Upper lobe of left lung (tissue), 6 donors: Measurements from ENCODE around the gene STOX2. TPM values are rescaled to one million over a fixed set of nuclear protein-coding genes. Genes with fewer than 3 reads are reported as not detected.

Experiments
- ATAC-seq, 2 donors: fragments of 200-7000 bp; cut with Tn5 transposase; one replicate each; pipeline ENCODE4 v1.9.1; 2022; ENCODE audit warnings: mild to moderate bottlenecking in 2 of 2, moderate library complexity in 2 of 2; ENCODE audit not compliant: low FRiP score in 2 of 2
- DNase-seq, 2 donors: peaks; one replicate each; pipeline ENCODE4 v3.0.0-alpha.2; 2019 to 2020
- H3K27ac ChIP-seq, 4 donors: fragments of 200-600 bp; sonication (generic); one replicate each; pipeline ENCODE4 v1.5.1; 2016 to 2019
- H3K27me3 ChIP-seq, 4 donors: fragments of 200-600 bp; sonication (generic); one replicate each; pipeline ENCODE4 v1.5.1; 2017 to 2019
- H3K36me3 ChIP-seq, 4 donors: fragments of 200-600 bp; sonication (generic); one replicate each; pipeline ENCODE4 v1.5.1; 2016 to 2019
- H3K4me1 ChIP-seq, 4 donors: fragments of 200-600 bp; sonication (generic); one replicate each; pipeline ENCODE4 v1.5.1; 2018 to 2019
- H3K4me3 ChIP-seq, 4 donors: fragments of 200-600 bp; sonication (generic); one replicate each; pipeline ENCODE4 v1.5.1; 2017 to 2019; ENCODE audit warnings: mild to moderate bottlenecking in 2 of 4, moderate library complexity in 1 of 4
- H3K9me3 ChIP-seq, 4 donors: fragments of 200-600 bp; sonication (generic); one replicate each; pipeline ENCODE4 v1.5.1; 2018 to 2019
- EP300 ChIP-seq, 4 donors: sonication (generic); formaldehyde crosslinking; IDR thresholded peaks; one replicate each; pipeline ENCODE4 v1.5.1; 2017; ENCODE audit warnings: antibody characterized with exemption in 4 of 4, control low read depth in 2 of 4
- POLR2A ChIP-seq, 4 donors: fragments of 450-650 bp; IDR thresholded peaks; one replicate each; pipeline ENCODE4 v1.5.1; 2016 to 2017; ENCODE audit warnings: antibody characterized with exemption in 4 of 4, mild to moderate bottlenecking in 2 of 4
- POLR2AphosphoS5 ChIP-seq, 2 donors: sonication (generic); formaldehyde crosslinking; IDR thresholded peaks; one replicate each; pipeline ENCODE4 v1.5.1; 2017; ENCODE audit warnings: antibody characterized with exemption in 2 of 2
- WGBS, 2 donors: methylation state at CpG; one replicate each; pipeline ENCODE4 v1.1.5; 2017 to 2018; 5-methylcytosine and 5-hydroxymethylcytosine counted together
- total RNA-seq, 6 donors: library from RNA; depleted of rRNA in 4 of 6; stranded (reverse); fragments of >200 nt in 4 of 6; gene quantifications; one replicate each; pipeline versions ENCODE4 v1.1.0 to v1.2.1, GENCODE V29; 2016 to 2021
- TF ChIP-seq, protein P1 (sequence below), 6 experiments: fragments of 450-650 bp in 4 of 6; fragments of 200-600 bp in 2 of 6; sonication (generic) in 2 of 6; IDR thresholded peaks; one replicate each; pipeline ENCODE4 v1.5.1; 2016 to 2019; ENCODE audit warnings: antibody characterized with exemption in 6 of 6
- donor health status: DM: no; HTN: no; CAD: no; lungs with moderate emphysema.
- donor health status: DM: no; HTN: yes; CAD: no; lungs with severe emphysema.

STOX2 gene
- total RNA-seq, 6 donors from 2014 or later: 10.1 to 49.2 (median 24.1) TPM

DNA sequence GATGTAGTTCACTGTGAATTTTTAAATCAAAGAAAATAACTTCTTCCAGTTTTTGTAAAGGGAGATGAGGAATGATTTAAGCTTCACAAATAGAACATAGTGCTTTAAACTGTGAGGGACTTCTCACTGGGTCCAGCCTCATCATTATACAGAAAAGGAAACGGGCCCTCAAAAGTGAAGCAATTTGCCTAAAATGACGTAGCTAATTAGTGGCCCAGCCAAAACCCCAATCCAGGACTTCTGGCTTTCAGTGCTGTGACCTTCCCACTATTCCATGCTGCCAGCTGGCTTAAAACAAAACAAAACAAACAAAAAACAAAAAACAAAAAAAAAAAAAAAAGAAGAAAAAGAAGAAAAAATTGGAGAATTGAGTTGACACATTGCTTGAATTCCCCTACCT, 45.0 kb upstream of the STOX2 start:
- 65 to 68% methylated on average over 2 of the region's 2 CpGs for WGBS, 2 donors
- H3K4me3 ChIP-seq: no peak overlapping the region
- ATAC-seq (no peak), DNase-seq (no peak)
- peaks cover 0 to 4% (median 0%) of the 10 kb centered on the region in 4 donors for H3K4me1 ChIP-seq
- H3K9me3 ChIP-seq: no peaks in the 10 kb centered on the region
- no peak overlapping the region for H3K27ac ChIP-seq
- TF ChIP-seq EP300 (IDR thresholded peaks at IDR 0.05): no peak
- TF ChIP-seq, protein P1, sequence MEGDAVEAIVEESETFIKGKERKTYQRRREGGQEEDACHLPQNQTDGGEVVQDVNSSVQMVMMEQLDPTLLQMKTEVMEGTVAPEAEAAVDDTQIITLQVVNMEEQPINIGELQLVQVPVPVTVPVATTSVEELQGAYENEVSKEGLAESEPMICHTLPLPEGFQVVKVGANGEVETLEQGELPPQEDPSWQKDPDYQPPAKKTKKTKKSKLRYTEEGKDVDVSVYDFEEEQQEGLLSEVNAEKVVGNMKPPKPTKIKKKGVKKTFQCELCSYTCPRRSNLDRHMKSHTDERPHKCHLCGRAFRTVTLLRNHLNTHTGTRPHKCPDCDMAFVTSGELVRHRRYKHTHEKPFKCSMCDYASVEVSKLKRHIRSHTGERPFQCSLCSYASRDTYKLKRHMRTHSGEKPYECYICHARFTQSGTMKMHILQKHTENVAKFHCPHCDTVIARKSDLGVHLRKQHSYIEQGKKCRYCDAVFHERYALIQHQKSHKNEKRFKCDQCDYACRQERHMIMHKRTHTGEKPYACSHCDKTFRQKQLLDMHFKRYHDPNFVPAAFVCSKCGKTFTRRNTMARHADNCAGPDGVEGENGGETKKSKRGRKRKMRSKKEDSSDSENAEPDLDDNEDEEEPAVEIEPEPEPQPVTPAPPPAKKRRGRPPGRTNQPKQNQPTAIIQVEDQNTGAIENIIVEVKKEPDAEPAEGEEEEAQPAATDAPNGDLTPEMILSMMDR (IDR thresholded peaks at IDR 0.05): no peak
- TF ChIP-seq POLR2AphosphoS5 (IDR thresholded peaks at IDR 0.05): no peak
- TF ChIP-seq POLR2A (IDR thresholded peaks at IDR 0.05): no peak
- no peaks in the 10 kb centered on the region for H3K36me3 ChIP-seq
- no peaks in the 10 kb centered on the region for H3K27me3 ChIP-seq

- H3K27me3 ChIP-seq: no peaks in the 10 kb centered on the region
- H3K4me1 ChIP-seq: peaks cover 0 to 4% (median 0%) of the 10 kb centered on the region in 4 donors
- H3K4me3 ChIP-seq: no peak overlapping the region
- DNase-seq (no peak), ATAC-seq (no peak)
- no peaks in the 10 kb centered on the region for H3K36me3 ChIP-seq
- TF ChIP-seq EP300 (IDR thresholded peaks at IDR 0.05) (no peak), POLR2AphosphoS5 (IDR thresholded peaks at IDR 0.05) (no peak), POLR2A (IDR thresholded peaks at IDR 0.05) (no peak)
- TF ChIP-seq, protein P1 (IDR thresholded peaks at IDR 0.05): no peak
- H3K9me3 ChIP-seq: no peaks in the 10 kb centered on the region
- WGBS, 2 donors: 70 to 74% methylated on average over 10 of the region's 10 CpGs
- H3K27ac ChIP-seq: no peak overlapping the region
These were observed 44.4 kb upstream of the STOX2 start for GRCh38 chr4:183860731-183861130.

GRCh38 chr4:183861426-183861825, 43.7 kb upstream of the STOX2 start:
- TF ChIP-seq POLR2A (IDR thresholded peaks at IDR 0.05) (no peak), EP300 (IDR thresholded peaks at IDR 0.05) (no peak), POLR2AphosphoS5 (IDR thresholded peaks at IDR 0.05) (no peak)
- TF ChIP-seq, protein P1 (IDR thresholded peaks at IDR 0.05): no peak
- Histone ChIP-seq H3K36me3 (no peaks in the 10 kb centered on the region), H3K4me1 (peaks cover 0 to 4% (median 0%) of the 10 kb centered on the region in 4 donors), H3K9me3 (no peaks in the 10 kb centered on the region), H3K27ac (no peak overlapping the region), H3K4me3 (no peak overlapping the region), H3K27me3 (no peaks in the 10 kb centered on the region)
- ATAC-seq: no peak
- DNase-seq: no peak
- 95 to 96% methylated on average over 13 of the region's 13 CpGs for WGBS, 2 donors

DNA sequence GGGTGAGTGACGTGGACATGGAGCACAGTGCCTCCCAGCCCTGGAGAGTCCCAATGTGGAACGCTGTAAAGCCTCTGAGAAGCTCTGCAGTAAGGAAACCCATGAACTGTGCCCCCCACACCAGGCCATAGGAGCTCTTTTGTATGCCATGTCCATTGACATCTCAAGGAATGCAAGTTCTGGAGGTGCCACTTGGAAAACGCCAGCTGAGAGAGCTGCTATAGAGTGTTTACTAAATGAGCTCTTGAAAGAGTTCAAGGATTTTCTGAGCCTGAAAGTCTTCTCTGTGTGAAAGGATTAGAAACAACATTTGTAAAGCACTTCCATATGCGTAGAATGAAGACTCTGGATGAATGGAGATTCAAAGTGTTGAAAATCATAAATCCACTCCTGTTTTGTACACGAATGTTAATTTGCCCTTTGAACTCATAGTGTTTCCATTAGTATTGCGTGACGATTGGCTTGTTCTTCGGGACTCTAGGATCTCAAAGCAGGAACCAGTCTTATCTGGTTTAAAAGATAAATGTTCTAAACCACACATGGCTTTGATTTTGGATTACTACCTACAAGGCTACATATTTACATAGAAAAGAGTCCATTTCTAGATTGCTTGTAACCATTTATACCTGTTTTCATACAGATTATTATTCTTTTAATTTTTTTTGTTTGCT, 41.8 kb upstream of the STOX2 start:
- WGBS, 2 donors: 65 to 68% methylated on average over 8 of the region's 8 CpGs
- no peak overlapping the region for H3K27ac ChIP-seq
- ATAC-seq: peak; percentile 24 to 69

DNA sequence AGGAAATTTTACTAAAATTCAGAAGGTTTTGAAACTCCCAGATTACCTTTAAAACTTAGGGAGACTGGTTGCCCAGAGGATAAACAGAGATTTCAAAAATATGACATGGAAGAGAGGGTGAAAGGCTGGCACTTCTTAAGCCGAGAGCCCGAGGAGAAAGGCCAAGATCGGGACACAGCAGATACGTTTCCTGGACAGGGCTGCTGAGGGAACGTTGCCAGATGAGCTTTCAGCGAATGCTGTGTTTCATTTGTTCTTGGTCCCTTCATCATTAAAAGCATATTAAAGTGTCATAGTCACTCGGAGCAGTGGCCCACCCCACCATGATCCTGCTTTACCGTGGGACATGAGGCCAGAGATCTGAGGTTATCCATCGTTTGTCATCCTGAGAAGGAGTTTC, 37.9 kb upstream of the STOX2 start:
- peaks cover 0 to 4% (median 0%) of the 10 kb centered on the region in 4 donors for H3K4me1 ChIP-seq
- WGBS, 2 donors: 61 to 71% methylated on average over 9 of the region's 9 CpGs
- no peak overlapping the region for H3K4me3 ChIP-seq
- no peak for TF ChIP-seq POLR2AphosphoS5 (IDR thresholded peaks at IDR 0.05)
- no peak for TF ChIP-seq POLR2A (IDR thresholded peaks at IDR 0.05)
- TF ChIP-seq, protein P1 (IDR thresholded peaks at IDR 0.05): no peak
- TF ChIP-seq EP300 (IDR thresholded peaks at IDR 0.05): no peak
- DNase-seq (no peak), ATAC-seq (no peak)
- no peak overlapping the region for H3K27ac ChIP-seq
- H3K36me3 ChIP-seq: no peaks in the 10 kb centered on the region
- no peaks in the 10 kb centered on the region for H3K9me3 ChIP-seq
- no peaks in the 10 kb centered on the region for H3K27me3 ChIP-seq

More for the DNA sequence above, 41.8 kb upstream of the STOX2 start:
- peak in 1 of 4 donors; percentile 9 for TF ChIP-seq EP300 (IDR thresholded peaks at IDR 0.05)
- no peak for TF ChIP-seq POLR2AphosphoS5 (IDR thresholded peaks at IDR 0.05)
- no peak for TF ChIP-seq POLR2A (IDR thresholded peaks at IDR 0.05)
- Histone ChIP-seq H3K27me3 (no peaks in the 10 kb centered on the region), H3K9me3 (no peaks in the 10 kb centered on the region), H3K4me1 (peaks cover 0 to 4% (median 0%) of the 10 kb centered on the region in 4 donors), H3K36me3 (no peaks in the 10 kb centered on the region), H3K4me3 (no peak overlapping the region)
- DNase-seq: peak in 1 of 2 donors; percentile 50
